NCI-H146 (cell line): ENCODE data around the gene CCDC102A.
"Not testable (repeated sequence)": the region's sequence is repeated elsewhere in the genome, so short reads cannot be mapped to it uniquely, and the experiment has no call there.

ENCODE experiments used
- DNase-seq: peaks from one replicate; lab custom pipeline; 2025; lab: John Stamatoyannopoulos, UW

CCDC102A gene

DNA sequence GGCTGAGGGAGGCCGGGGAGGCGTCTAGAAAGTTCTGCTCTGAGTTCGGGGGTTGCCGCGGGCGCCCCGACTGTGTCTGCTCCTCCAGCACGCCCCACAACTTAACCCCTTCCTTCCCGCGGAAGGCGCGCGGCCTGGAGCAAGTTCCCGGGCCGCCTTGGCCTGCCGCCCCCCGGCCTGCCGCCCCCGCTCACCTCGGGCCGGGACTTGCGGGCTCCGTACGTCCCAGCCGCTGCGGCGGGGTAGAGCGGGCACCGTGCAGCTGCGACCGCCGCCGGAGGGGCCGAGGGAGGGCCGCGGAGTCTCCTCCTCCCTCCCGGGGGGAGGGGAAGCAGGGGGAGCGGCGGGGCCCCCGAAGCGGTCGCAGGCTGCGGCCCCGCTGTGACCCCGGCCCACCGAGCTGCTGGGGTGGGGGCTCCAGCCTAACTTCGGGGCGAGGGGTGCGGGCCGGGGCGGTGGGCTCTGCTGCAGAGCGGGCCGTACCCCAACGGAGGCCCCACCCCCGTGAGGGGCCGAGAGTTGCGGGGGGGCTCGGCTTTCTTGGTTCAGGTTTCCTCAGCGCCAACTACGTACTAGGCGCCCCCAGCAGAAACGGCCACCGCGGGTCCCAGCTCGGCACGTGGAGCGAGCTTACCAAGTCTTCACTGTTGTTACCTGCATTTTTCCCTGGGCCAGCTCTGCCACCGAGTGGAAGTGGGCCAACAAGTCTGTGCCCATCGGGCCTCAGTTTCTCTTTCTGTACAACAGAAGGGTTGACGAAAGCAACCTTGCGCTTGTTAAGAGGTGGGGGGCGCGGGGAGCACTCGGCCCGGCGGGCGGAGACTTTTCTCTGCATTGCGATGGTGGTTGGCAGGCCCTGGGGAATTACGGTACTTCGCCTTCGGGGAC lies at the start of gene CCDC102A:
CCDC102A (minus strand) TSS at position 266 of the 888 bp plus-strand sequence. CDS start 7,394 bp downstream, outside the sequence.
- peak; percentile 21 for DNase-seq

DNA sequence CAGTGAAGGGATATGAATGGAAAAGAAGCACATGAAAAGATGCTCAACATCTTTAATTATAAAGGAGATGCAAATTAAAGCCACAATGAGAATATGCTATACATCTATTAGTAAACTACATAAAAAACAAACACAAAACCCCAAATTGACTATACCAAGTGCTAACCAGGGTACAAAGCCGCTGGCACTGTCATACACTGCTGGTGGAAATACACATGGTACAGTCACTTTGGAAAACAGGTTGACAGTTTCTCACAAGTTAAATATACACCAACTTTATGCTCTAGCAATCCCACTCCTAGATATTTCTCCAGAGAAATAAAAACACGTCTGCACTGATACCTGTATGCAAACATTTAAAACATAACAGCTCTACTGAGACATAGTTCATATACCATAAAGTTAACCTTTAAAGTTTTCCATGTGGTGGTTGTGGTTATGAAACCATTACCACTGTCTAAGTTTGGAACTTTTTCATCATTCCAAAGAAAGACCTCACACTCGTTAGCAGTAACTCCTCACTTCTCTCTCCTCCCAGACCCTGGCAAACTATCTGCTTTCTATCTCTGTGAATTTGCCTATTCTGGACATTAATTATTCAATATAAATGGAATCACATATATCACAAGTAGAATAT lies 48.8 kb upstream of the CCDC102A start:
- no peak for DNase-seq

DNA sequence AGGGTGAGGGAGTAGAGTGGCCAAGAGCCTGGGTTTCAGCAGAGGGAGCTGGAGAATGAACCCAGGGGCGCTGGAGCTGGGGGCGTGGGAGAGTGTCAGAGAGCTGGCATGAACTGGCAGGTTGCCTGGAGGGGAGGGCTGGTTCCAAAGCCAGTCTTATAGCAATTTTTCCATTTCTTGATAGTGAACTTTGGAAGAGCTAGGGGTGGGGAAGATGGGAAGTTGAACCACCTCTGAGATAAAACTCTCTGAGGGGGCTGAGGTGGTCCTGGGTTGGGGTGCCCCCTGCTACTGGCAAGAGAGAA lies 42.9 kb upstream of the CCDC102A start:
- no peak for DNase-seq

DNA sequence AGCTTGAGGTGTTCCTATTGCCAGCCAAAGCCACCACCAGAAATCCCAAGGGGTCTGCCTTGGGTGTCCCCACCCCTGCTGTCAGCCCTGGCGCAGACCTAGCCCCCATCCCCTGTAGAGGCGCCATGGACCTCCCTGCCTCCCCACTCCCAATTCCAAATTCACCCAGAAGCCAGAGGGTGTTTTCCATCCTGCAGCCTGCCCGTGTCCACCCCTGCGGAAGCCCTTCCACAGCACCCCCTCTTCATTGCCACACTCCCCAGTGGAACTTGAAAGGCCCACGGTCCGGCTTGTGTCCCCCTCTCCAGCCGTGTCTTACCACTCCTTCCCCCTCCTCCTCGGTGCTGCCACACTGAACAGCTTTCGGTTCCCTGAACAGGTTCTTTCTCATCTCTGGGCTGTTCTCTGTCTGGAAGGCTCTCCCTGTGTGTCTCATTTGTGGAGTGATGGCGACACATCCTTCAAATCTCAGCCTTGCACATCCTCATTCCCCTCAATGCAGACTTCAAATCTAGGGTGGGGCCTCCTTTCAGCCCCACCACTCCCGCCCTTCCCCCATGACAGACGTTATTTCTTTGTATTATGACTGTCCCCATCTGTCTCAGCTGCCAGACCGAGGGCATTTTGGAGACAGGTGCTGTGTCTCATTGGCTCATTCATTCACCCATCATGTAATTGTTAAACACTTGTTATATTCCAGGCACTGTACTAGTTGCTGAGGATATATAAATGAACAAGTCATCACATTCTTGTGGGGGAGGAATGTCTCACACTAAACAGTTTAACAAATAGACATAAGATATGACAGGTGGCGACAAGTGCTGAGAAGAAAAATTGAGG lies 42.4 kb upstream of the CCDC102A start:
- no peak for DNase-seq

DNA sequence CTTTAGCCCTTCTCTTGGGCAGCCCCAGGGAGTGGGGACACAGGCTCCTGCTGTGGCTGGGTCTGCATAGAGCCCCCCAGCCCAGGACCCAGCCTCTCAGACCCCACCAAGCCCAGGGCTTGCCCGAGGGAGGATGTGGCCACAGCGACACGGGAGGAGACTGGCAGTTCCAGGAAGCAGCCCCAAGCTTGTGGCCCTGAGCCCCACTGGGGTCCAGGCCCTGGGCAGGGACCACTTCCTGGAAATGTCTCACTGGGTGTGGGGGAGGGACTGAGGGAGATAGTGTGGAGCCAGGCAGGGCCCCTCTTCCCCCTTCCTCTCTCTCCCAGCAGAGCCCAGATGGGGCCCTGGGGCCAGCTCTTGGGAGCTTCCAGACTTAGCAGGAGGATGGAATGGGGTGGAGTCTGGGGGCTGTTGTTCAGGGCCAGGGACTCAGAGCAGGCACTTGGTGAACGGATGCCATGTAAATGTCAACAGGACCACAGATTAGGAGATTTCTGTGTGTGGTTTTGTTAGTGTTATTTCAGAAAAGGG lies 41.4 kb upstream of the CCDC102A start:
- no peak for DNase-seq

DNA sequence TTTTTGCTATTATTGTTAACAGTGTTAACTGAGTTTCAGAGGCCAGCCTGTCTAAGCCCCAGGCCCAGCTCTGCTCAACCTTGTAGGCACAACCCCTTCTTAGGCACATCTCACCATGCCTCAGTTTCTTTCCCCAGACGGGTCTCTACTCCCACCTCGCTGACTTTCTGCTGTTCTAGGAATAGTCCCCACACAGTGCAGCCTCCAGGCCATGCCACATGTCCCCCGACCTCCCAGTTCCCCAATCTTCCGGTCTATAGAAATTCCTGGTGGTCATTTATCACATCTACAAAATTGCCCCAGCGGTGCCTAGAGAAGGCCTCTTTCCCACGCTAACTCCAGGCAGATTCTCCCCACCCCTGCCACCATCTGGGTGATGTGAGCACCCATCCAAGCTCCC lies 40.8 kb upstream of the CCDC102A start:
- DNase-seq = no peak

DNA sequence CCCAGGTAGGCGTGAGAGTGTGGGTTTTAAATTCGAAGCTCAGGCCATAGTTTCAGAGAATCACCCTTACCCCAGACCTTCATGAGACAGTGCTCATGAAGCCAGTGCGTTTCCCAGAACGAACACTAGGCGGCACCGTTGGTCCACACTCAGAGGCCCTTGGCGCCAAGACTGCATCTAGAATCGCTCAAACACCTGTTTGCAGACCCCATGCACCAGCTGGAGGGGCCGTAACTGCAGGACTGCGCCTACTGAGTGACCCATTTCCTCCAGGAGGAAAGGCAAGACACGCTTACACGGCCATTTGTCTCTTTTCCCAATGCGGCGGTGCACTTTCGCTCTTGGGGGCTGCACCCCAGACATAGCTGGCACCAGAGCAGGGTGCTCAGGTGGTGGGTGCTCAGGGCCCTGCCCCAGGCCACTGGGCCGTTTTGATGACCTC lies 40.1 kb upstream of the CCDC102A start:
- DNase-seq = peak; percentile 42

DNA sequence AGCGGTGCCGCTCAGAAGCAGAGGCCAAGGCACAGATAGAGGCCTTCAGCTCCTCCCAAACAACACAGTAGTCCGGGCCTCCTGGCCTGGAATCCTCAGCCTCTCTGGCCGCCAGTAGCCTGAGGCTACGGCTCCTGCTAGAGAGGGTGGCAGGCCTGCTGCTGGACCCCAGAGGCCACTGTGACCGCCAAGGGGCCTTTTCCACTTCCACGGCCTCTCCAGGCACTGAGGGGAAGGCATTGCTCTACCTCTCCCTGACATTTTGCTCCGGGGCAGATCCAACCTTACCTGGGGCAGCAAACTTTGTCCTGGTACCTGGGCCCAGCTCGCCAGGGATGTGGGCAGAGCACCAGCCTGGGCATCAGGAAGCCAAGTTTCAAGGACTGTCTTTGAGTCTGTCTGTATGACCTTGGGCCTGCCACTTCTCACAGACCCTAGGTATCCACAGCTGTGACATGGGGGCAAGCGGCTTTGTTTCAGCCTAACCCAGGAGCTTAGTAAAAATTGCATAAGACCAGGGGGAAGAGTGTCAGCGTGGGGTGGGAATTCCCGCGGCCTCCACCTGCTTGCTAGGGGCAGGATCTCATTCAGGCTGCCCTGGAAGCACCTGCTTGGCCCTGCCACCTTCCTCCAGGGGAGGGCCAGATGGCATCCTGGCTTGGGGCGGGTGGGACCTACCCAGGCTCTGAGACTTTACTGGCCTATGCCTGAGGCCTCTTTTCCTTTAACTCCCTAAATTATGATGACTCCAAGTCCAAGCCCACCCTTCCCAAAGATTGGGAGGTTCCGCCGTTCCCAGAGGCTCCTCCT lies 39.3 kb upstream of the CCDC102A start:
- no peak for DNase-seq

DNA sequence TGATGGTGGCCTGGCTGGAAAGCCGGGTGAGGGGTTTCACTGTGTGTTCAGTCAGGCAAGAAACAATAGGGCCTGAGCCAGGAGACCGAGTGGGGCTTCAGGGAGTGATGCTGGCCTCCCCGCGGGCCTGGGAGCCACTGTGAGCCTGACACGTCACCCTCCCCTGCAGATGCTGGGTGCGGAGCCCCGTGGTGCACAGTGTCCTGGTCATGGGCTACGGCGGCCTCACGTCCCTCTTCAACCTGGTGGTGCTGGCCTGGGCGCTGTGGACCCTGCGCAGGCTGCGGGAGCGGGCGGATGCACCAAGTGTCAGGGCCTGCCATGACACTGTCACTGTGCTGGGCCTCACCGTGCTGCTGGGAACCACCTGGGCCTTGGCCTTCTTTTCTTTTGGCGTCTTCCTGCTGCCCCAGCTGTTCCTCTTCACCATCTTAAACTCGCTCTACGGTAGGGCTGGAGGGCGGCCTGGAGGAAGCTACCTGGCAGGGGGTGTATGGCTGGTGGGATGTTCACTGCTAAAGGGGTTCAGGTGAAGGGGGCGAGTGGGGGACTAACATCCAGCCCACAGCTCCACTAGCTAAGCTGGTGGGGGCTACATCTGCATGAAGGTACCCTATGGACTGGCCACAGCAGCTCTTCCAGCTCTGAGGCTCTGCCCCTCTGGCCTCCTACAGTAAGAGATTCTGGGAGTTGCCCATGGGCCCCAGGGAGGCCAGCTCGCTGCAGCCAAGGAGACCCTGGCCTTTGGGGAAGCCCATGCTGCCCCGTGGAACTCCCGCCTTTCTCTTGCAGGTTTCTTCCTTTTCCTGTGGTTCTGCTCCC lies 38.5 kb upstream of the CCDC102A start:
- DNase-seq = no peak

DNA sequence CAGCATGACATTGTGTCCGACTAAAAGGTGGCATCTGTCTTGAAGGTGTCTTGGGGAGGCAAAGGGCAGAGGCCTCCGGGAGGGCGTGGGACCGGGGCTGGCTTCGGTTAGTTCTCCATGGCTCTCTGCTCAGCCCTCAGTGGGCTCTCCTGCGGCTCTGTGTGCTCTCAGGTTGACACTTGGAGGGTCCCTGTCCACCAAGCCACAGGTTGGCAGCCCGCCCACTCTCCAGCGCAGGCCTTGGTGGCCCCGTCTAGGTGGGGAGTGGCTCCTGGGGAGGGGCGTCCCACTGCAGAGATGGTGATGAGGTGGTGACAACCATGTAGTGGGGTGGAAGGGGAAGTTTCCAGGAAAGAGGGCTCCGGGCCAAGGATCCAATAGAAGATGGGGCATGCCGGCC lies 37.7 kb upstream of the CCDC102A start:
- no peak for DNase-seq

DNA sequence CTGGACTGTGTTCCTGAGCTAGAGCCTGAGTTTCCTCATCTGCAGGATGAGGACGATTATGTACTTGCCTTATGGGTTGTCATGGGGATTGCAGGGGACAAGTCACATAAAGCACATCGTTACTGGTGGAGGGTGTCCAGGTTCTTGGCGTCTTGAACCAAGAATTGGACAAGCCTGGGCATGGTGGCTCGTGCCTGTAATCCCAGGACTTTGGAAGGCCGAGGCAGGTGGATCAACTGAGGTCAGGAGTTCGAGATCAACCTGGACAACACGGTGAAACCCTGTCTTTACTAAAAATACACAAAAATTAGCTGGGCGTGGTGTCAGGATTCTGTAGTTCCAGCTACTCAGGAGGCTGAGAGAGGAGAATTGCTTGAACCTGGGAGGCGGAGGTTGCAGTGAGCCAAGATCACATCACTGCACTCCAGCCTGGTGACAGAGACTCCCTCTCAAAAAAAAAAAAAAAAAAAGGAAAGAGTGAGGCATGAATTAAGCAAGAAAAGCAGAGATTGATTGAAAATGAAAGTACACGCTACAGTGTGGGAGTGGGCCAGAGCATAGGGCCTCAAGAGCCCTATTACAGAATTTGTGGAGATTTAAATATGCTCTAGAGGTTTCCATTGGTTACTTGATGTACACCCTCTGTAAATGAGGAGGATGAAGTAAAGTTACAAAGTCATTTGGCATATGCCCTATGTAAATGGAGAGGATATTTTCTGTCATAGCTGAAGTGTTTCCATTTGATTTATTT lies 36.8 kb upstream of the CCDC102A start:
- DNase-seq = no peak

DNA sequence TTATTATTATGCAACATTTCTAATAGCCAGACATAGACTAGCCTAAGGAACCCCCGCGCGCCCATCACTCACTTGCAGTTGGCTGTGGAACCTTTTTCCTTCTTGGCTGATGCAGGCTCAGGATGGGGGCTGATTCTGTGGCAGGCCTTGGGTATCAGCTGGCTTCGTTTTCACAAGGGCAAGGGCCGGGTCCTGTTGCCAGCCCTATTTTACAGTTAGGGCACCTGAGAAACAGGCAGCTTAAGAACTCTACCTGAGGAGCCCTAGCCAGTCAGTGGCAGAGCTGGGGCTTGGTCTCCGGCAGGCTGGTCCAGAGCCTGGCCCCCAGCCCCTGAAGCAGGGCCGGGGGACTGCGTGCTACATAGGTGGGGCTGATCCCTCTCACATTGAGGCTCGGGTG lies 34.7 kb upstream of the CCDC102A start:
- no peak for DNase-seq

DNA sequence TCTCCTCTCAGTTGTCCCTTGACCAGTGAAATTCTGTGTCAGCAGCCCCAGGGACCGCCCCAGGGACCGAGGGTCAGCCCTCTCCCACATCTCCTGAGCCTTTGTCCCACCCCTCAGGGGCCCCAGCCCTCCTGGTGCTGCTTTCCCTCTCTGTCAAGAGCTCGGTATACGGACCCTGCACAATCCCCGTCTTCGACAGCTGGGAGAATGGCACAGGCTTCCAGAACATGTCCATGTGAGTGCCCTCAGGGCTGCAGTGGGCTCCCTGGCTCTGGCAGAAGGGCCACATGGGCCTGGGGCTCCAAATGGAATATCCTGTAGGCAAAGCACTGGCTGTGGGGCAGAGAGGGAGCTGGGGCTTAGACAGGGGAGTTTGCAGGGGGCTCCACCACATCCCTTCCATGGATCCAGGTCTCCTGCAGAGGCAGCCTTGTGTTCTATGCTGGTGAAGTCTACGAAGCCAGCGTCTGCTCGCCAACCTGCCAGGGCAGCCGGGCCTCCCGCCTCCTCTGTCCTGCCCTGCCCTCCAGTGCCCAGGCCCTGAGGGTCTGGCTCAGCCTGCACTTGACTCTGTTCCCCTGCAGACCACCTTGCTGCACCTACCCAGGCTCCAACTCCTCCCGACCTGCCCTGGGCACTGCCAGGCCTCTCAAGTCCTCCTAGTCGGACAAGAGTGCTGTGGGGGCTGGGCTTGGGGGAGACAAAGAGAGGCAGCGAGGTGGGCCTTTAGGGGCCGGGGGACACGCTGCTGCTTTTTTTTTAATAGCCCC lies 34.1 kb upstream of the CCDC102A start:
- no peak for DNase-seq

DNA sequence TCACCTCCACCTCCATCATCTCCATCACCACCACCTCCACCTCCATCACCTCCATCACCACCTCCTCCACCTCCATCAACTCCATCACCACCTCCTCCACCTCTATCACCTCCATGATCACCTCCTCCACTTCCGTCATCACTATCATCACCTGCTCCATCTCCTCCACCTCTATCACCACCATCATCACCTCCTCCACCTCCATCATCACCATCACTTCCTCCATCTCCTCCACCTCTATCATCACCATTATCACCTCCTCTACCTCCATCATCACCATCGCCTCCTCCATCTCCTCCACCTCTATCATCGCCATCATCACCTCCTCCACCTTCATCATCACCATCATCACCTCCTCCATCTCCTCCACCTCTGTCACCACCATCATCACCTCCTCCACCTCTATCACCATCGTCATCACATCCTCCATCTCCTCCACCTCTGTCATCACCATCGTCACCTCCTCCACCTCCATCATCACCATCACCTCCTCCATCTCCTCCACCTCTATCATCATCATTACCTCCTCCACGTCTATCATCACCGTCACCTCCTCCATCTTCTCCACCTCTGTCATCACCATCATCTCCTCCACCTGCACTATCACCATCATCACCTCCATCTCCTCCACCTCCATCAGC lies 33.1 kb upstream of the CCDC102A start:
- DNase-seq = no peak

DNA sequence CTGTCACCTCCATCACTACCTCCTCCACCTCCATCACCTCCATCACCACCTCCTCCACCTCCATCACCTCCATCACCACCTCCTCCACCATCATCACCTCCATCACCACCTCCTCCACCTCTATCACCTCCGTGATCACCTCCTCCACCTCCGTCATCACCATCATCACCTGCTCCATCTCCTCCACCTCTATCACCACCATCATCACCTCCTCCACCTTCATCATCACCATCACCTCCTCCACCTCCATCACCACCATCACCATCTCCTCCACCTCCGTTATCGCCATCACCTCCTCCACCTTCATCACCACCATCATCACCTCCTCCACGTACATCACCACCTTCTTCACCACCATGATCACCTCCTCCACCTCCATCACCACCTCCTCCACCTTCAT lies 32.4 kb upstream of the CCDC102A start:
- not testable (repeated sequence) for DNase-seq

DNA sequence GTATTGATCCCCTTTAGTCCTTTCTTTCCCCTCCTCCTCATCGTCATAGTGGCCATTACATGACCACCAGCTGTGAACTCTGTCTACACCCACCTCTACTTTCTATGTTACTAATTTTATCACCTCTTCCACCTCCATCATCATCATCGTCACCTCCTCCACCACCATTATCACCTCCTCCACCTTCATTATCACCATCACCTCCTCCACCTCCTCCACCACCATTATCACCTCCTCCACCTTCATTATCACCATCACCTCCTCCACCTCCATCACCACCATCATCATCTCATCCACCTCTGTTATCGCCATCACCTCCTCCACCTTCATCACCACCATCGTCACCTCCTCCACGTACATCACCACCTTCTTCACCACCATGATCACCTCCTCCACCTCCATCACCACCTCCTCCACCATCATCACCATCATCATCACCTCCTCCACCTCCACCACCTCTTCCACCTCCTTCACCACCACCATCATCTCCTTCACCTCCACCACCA lies 31.9 kb upstream of the CCDC102A start:
- DNase-seq = no peak

DNA sequence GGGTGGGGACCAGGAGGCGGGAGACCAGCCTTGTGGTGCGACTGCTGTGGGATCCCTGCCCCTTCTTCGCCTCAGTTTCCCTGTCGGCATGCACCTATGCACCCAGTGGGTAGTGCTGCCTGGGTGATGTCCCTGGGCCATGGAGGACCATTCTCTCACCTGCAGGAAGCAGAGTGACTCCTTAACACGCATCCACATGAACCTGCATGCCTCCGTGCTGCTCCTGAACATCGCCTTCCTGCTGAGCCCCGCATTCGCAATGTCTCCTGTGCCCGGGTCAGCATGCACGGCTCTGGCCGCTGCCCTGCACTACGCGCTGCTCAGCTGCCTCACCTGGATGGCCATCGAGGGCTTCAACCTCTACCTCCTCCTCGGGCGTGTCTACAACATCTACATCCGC lies 31.3 kb upstream of the CCDC102A start:
- DNase-seq = no peak

DNA sequence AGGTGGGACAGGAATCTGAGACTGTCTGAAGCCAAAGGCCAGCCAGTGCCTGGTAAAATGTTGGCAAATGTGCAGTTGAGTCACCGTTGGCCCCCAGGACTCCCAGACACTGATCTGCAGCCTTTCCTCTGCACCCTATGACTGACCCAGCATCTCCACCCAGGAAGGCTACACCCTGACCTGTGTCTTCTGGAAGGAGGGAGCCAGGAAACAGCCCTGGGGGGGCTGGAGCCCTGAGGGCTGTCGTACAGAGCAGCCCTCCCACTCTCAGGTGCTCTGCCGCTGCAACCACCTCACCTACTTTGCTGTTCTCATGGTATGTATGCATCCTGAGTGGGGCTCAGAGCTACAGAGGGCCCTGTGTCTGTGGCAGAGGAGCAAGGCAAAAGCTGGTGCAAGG lies 30.1 kb upstream of the CCDC102A start:
- no peak for DNase-seq
